ENCODE data around the gene RAD50. TPM values are rescaled to one million over a fixed set of nuclear protein-coding genes. Genes with fewer than 3 reads are reported as not detected.

Gene RAD50
- total RNA-seq, 4 donors from 2014 or later: 34.8 to 76.3 (median 40.9) TPM

- TF ChIP-seq, protein P1, sequence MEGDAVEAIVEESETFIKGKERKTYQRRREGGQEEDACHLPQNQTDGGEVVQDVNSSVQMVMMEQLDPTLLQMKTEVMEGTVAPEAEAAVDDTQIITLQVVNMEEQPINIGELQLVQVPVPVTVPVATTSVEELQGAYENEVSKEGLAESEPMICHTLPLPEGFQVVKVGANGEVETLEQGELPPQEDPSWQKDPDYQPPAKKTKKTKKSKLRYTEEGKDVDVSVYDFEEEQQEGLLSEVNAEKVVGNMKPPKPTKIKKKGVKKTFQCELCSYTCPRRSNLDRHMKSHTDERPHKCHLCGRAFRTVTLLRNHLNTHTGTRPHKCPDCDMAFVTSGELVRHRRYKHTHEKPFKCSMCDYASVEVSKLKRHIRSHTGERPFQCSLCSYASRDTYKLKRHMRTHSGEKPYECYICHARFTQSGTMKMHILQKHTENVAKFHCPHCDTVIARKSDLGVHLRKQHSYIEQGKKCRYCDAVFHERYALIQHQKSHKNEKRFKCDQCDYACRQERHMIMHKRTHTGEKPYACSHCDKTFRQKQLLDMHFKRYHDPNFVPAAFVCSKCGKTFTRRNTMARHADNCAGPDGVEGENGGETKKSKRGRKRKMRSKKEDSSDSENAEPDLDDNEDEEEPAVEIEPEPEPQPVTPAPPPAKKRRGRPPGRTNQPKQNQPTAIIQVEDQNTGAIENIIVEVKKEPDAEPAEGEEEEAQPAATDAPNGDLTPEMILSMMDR (IDR thresholded peaks at IDR 0.05; ENCODE audit: low read depth): no peak
These were observed 121.1 kb downstream of the RAD50 start for GRCh38 chr5:132677682-132678400.

DNA sequence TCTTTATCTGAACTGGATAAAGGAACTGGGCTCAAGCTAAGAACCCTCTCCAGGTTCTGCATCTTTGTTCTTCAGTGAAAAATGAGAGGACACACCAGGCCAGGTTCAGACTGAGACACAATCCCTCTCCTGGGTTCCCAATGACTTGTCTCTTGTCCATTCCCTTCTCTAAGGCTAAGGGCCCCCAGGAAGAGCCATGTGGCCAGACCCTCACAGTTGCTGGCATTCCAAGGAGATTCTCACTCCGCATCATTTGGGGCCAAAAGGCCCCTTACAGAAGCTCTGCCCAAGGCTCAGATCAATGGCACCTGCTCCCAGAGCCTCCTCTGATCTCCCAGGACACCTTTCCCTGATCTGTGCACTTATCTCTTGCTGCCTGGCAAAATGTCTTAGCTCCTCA, 122.0 kb downstream of the RAD50 start:
- TF ChIP-seq, protein P1 (IDR thresholded peaks at IDR 0.05; ENCODE audit: low read depth): no peak

- TF ChIP-seq, protein P1 (IDR thresholded peaks at IDR 0.05; ENCODE audit: low read depth): no peak
These were observed 122.4 kb downstream of the RAD50 start for GRCh38 chr5:132679166-132679565.

DNA sequence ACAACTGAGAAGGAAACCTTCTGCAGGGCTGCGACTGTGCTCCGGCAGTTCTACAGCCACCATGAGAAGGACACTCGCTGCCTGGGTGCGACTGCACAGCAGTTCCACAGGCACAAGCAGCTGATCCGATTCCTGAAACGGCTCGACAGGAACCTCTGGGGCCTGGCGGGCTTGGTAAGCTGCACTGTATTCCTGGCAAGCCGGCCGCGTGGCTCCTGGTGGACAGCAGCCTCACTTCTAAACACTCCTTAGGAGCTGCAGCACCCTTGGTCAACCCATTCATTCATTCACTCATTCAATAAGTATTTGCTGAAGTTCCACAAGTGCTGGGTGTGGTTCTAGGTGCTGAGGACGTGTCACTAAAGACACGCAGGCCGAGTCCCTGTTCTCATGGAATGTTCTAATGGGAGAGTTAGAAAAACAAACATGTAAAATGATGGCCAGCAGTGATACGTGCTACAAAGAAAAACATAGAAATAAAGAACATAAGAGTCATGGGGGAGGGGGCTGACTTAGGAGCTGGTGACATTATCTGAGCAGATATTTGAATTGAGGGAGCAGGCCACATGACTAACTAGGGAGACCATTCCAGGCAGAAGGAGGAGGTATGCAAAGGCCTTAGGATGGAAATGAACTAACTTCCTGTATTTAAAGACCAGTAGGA, 123.1 kb downstream of the RAD50 start:
- TF ChIP-seq, protein P1 (IDR thresholded peaks at IDR 0.05; ENCODE audit: low read depth): no peak

GRCh38 chr5:132680780-132681475, 124.2 kb downstream of the RAD50 start:
- TF ChIP-seq, protein P1 (IDR thresholded peaks at IDR 0.05; ENCODE audit: low read depth): no peak

- TF ChIP-seq, protein P1 (IDR thresholded peaks at IDR 0.05; ENCODE audit: low read depth): no peak
These were observed 124.7 kb downstream of the RAD50 start for GRCh38 chr5:132681476-132681831.

DNA sequence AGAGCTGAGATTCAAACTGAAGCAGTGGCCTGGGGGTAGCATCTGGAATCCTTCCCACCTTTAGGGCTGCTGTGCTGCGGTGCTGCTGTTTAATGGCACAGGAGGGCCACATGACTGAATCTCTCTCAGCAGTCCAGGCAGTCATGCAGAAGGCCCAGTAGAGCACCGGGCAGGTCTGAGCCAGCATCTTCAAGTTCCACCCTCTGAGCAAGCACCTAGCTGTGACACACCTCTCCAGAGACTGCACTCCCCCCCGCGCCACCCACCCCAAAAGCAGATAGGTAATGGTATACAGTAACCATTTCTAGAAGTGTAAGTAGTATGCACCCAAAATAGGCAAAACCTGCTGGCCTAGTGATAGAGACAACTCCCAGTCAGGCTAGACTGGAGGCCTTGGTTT, 125.2 kb downstream of the RAD50 start:
- TF ChIP-seq, protein P1 (IDR thresholded peaks at IDR 0.05; ENCODE audit: low read depth): no peak

Data from subcutaneous adipose tissue (tissue), 4 donors.